Thoracic aorta endothelial cell (primary cell): ENCODE data around the gene CORO1A. TPM values are rescaled to one million over a fixed set of nuclear protein-coding genes. Genes with fewer than 3 reads are reported as not detected.

Experiments used
- small RNA-seq: library from RNA; depleted of rRNA; stranded (forward); fragments of <200 nt; gene quantifications from one replicate; pipeline ENCODE3, GENCODE V24; 2012
- total RNA-seq: library from RNA; depleted of rRNA; stranded (reverse); fragments of >200 nt; gene quantifications from 2 replicates; pipeline ENCODE4 v1.2.3, GENCODE V29; 2012

The CORO1A gene
- total RNA-seq = 3.8 and 4.0 TPM in 2 replicates

GRCh38 chr16:30183233-30184095 is at the start of gene CORO1A:
Gene CORO1A (plus strand): TSS chr16:30183602. CDS start chr16:30185210, 1,608 bp downstream.

GRCh38 chr16:30193615-30194014 is 10.2 kb downstream of the CORO1A start, which contains the start of the genes BOLA2B and SLX1A:
Gene BOLA2B (minus strand): TSS chr16:30193666. CDS start chr16:30193595, 71 bp downstream.
Gene SLX1A (plus strand): TSS chr16:30193875. CDS start chr16:30194085, 210 bp downstream.

GRCh38 chr16:30199049-30199448 is 15.6 kb downstream of the CORO1A start, which contains the start of gene SULT1A3:
Gene SULT1A3 (plus strand): TSS chr16:30199255. CDS start chr16:30200729, 1,474 bp downstream.

Small RNA genes lying within 50 kb of the gene (small RNA-seq; reads per million reads assigned to genes)
- gene AC106782.4 = not detected

Other genes starting within 250 kb of the CORO1A start
- 55.5 and 59.8 TPM in 2 replicates for gene TMEM219, start 221.5 kb upstream of the CORO1A start, total RNA-seq
- gene TAOK2, start 209.7 kb upstream of the CORO1A start, total RNA-seq = 91.9 and 96.3 TPM in 2 replicates
- 7.3 and 8.1 TPM in 2 replicates for gene HIRIP3, start 188.0 kb upstream of the CORO1A start, total RNA-seq
- gene INO80E, start 187.4 kb upstream of the CORO1A start, total RNA-seq = 37.9 and 42.9 TPM in 2 replicates
- gene DOC2A, start 172.6 kb upstream of the CORO1A start, total RNA-seq = 0.13 and 0.22 TPM in 2 replicates
- not detected in 2 replicates for gene C16orf92, start 160.4 kb upstream of the CORO1A start, total RNA-seq
- 0.07 and 0.13 TPM in 2 replicates for gene TLCD3B, start 152.3 kb upstream of the CORO1A start, total RNA-seq
- gene ALDOA, start 117.8 kb upstream of the CORO1A start, total RNA-seq = 921 and 974 TPM in 2 replicates
- gene PPP4C, start 107.6 kb upstream of the CORO1A start, total RNA-seq = 193 and 211 TPM in 2 replicates
- 0.14 and 0.27 TPM in 2 replicates for gene TBX6, start 91.7 kb upstream of the CORO1A start, total RNA-seq
- gene YPEL3, start 87.4 kb upstream of the CORO1A start, total RNA-seq = 10.3 and 10.9 TPM in 2 replicates
- gene GDPD3, start 70.1 kb upstream of the CORO1A start, total RNA-seq = 1.7 and 2.0 TPM in 2 replicates
- gene MAPK3, start 60.4 kb upstream of the CORO1A start, total RNA-seq = 46.5 and 58.0 TPM in 2 replicates
- 114 and 168 TPM in 2 replicates for gene BOLA2B, start 10.1 kb downstream of the CORO1A start, total RNA-seq
- gene SLX1A, start 10.3 kb downstream of the CORO1A start, total RNA-seq = 27.2 and 46.3 TPM in 2 replicates
- 4.4 and 4.5 TPM in 2 replicates for gene SULT1A3, start 15.7 kb downstream of the CORO1A start, total RNA-seq
- 3.2 and 4.0 TPM in 2 replicates for gene NPIPB13, start 64.9 kb downstream of the CORO1A start, total RNA-seq
- gene CD2BP2, start 171.7 kb downstream of the CORO1A start, total RNA-seq = 29.5 and 30.5 TPM in 2 replicates
- 36.4 and 49.8 TPM in 2 replicates for gene TBC1D10B, start 186.9 kb downstream of the CORO1A start, total RNA-seq
- not detected in 2 replicates for gene MYL11, start 191.2 kb downstream of the CORO1A start, total RNA-seq
- under 0.01 and 0.50 TPM in 2 replicates for gene SEPTIN1, start 199.0 kb downstream of the CORO1A start, total RNA-seq
- gene ZNF48, start 211.8 kb downstream of the CORO1A start, total RNA-seq = 10.5 and 10.9 TPM in 2 replicates
- 7.4 and 7.6 TPM in 2 replicates for gene ZNF771, start 224.0 kb downstream of the CORO1A start, total RNA-seq
- gene DCTPP1, start 246.4 kb downstream of the CORO1A start, total RNA-seq = 46.0 and 51.1 TPM in 2 replicates